ENCODE data around the gene FMN2. TPM values are rescaled to one million over a fixed set of nuclear protein-coding genes. Genes with fewer than 3 reads are reported as not detected.

The FMN2 gene
- polyA plus RNA-seq, 3 donors, result not detected

- H3K27me3 Mint-ChIP-seq (ENCODE audit: low read depth in 3 of 3), result peaks cover 0 to 3% (median 0%) of the 10 kb centered on the region in 3 donors
Observed at GRCh38 chr1:240055936-240056335, 35.7 kb upstream of the FMN2 start.

GRCh38 chr1:240056350-240056749 lies 35.3 kb upstream of the FMN2 start:
- WGBS (ENCODE audit: insufficient coverage), result 61% methylated on average over 3 of the region's 3 CpGs
- no peak for TF ChIP-seq CTCF (IDR thresholded peaks at IDR 0.05)
- Mint-ChIP-seq H3K27ac (no peak overlapping the region), H3K27me3 (ENCODE audit: low read depth in 3 of 3) (peaks cover 0 to 3% (median 0%) of the 10 kb centered on the region in 3 donors), H3K36me3 (no peaks in the 10 kb centered on the region), H3K4me1 (no peaks in the 10 kb centered on the region), H3K4me3 (no peak overlapping the region), H3K9me3 (peaks cover 0 to 9% (median 2%) of the 10 kb centered on the region in 7 donors)
- no peaks in the 10 kb centered on the region for H3K27me3 ChIP-seq (ENCODE audit: control insufficient read depth in 2 of 2, insufficient read depth in 2 of 2, low read length in 2 of 2)
- no peak overlapping the region for H2AFZ ChIP-seq (ENCODE audit: insufficient read depth, low read depth, low read length, poor library complexity, severe bottlenecking)
- H3K4me2 ChIP-seq (replicated peaks; ENCODE audit: extremely low read depth, low read length, poor library complexity, severe bottlenecking), result no peak overlapping the region
- DNase-seq, result no peak
- no peak overlapping the region for H3K27ac ChIP-seq (ENCODE audit: low read depth in 1 of 2, low read length in 2 of 2)
- H3K4me3 ChIP-seq (replicated peaks in 1 of 3; ENCODE audit: low read depth in 2 of 3, low read length in 3 of 3), result no peak overlapping the region
- H3K79me2 ChIP-seq (ENCODE audit: insufficient read depth, low read length), result no peaks in the 10 kb centered on the region
- H3K4me1 ChIP-seq (ENCODE audit: control insufficient read depth in 1 of 2, insufficient read depth in 2 of 2, low read length in 2 of 2), result no peaks in the 10 kb centered on the region
- H4K20me1 ChIP-seq (ENCODE audit: insufficient read depth, low read length), result no peaks in the 10 kb centered on the region
- no peak overlapping the region for H3K9ac ChIP-seq (ENCODE audit: insufficient read depth, low read length, poor library complexity, severe bottlenecking)
- H3K9me3 ChIP-seq (replicated peaks in 1 of 2; ENCODE audit: control insufficient read depth in 1 of 2, insufficient read depth in 1 of 2, low read length in 2 of 2), result no peaks in the 10 kb centered on the region
- intact Hi-C loops (cut with micrococcal nuclease), result no loop called here
- no peaks in the 10 kb centered on the region for H3K36me3 ChIP-seq (replicated peaks in 1 of 2; ENCODE audit: control insufficient read depth in 1 of 2, insufficient read depth in 2 of 2, low read length in 2 of 2)

More at GRCh38 chr1:240055936-240056335, 35.7 kb upstream of the FMN2 start:
- no peaks in the 10 kb centered on the region for H3K36me3 ChIP-seq (replicated peaks in 1 of 2; ENCODE audit: control insufficient read depth in 1 of 2, insufficient read depth in 2 of 2, low read length in 2 of 2)
- no peaks in the 10 kb centered on the region for H4K20me1 ChIP-seq (ENCODE audit: insufficient read depth, low read length)
- intact Hi-C loops (cut with micrococcal nuclease), result no loop called here
- peaks cover 0 to 9% (median 2%) of the 10 kb centered on the region in 7 donors for H3K9me3 Mint-ChIP-seq
- no peak overlapping the region for H3K4me3 ChIP-seq (replicated peaks in 1 of 3; ENCODE audit: low read depth in 2 of 3, low read length in 3 of 3)
- H3K27me3 ChIP-seq (ENCODE audit: control insufficient read depth in 2 of 2, insufficient read depth in 2 of 2, low read length in 2 of 2), result no peaks in the 10 kb centered on the region
- H3K79me2 ChIP-seq (ENCODE audit: insufficient read depth, low read length), result no peaks in the 10 kb centered on the region
- DNase-seq, result no peak
- no peaks in the 10 kb centered on the region for H3K9me3 ChIP-seq (replicated peaks in 1 of 2; ENCODE audit: control insufficient read depth in 1 of 2, insufficient read depth in 1 of 2, low read length in 2 of 2)
- no CpG with 5 or more reads among the region's 1 CpG for WGBS (ENCODE audit: insufficient coverage)
- no peaks in the 10 kb centered on the region for H3K36me3 Mint-ChIP-seq
- no peak overlapping the region for H3K27ac ChIP-seq (ENCODE audit: low read depth in 1 of 2, low read length in 2 of 2)
- H3K4me2 ChIP-seq (replicated peaks; ENCODE audit: extremely low read depth, low read length, poor library complexity, severe bottlenecking), result no peak overlapping the region
- H3K4me1 Mint-ChIP-seq, result no peaks in the 10 kb centered on the region
- no peak overlapping the region for H3K27ac Mint-ChIP-seq
- H2AFZ ChIP-seq (ENCODE audit: insufficient read depth, low read depth, low read length, poor library complexity, severe bottlenecking), result no peak overlapping the region
- no peak for TF ChIP-seq CTCF (IDR thresholded peaks at IDR 0.05)
- no peak overlapping the region for H3K4me3 Mint-ChIP-seq
- H3K4me1 ChIP-seq (ENCODE audit: control insufficient read depth in 1 of 2, insufficient read depth in 2 of 2, low read length in 2 of 2), result no peaks in the 10 kb centered on the region
- H3K9ac ChIP-seq (ENCODE audit: insufficient read depth, low read length, poor library complexity, severe bottlenecking), result no peak overlapping the region
